HG02938 (cell line): ENCODE measurements around the gene RETSAT.

Experiments used
- ATAC-seq: cut with Tn5 transposase; IDR thresholded peaks from one replicate; pipeline ENCODE4 v1.9.1; 2021; ENCODE audit warnings: mild to moderate bottlenecking, moderate library complexity; ENCODE audit not compliant: unreplicated experiment

RETSAT gene

GRCh38 chr2:85309699-85310321 lies 44.5 kb downstream of the RETSAT start:
- ATAC-seq = no peak

- no peak for ATAC-seq
Measured at GRCh38 chr2:85308896-85309555, 45.3 kb downstream of the RETSAT start.

DNA sequence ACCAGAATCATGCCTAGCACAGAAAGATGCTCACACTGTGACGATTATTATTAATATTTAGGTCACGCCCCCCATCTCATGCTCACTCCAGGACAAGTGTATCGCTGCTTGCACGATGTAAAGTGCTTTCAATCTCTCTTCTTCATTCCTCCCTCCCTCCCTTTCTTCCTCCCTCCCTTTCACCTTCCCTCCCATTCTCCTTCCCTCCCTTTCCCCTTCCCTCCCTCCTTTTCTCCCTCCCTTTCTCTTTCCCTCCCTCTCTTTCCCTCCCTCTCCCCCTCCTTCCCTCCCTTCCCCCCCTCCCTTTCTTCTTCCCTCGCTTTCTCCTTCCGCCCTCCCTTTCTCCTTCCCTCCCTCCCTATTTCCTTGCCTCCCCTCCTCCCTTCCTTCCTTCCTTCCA lies 46.1 kb downstream of the RETSAT start:
- no peak for ATAC-seq

- no peak for ATAC-seq
Measured at GRCh38 chr2:85307527-85307897, 46.8 kb downstream of the RETSAT start.

DNA sequence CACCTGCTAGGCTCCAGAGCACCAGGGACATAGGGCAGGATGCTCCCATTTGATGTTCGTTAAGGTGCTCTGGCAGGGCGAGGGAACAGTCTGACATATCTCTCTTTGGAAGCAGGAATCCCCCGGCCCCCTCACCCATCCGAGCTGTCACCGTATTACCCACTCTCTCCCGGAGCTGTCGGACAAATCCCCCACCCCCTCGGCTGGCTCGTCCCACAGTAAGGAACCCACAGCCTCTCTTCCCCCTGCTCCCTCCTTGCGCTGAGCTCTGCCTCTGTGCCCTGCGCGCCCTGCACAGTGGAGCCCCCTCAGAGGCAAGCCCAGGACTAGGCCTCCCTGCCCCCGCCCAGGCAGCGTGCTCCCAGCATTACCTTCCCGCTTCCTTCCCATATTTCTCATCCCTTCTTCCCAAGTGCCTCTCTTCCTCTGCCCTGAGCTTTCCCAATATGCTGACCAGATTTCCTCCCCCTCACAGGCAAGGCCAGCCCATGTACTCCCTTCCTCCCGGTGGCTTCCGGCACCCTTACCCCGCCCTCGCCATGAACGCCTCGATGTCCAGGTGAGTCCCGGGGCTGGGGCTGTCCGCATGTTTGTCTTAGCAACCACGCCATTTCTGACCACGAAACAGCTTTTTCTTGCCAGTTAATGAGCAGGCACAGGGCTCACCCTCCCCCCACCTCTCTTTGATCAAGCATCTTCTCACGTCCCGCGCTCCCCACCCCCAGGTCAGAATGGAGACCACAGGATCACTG lies 50.4 kb downstream of the RETSAT start:
- ATAC-seq = no peak

DNA sequence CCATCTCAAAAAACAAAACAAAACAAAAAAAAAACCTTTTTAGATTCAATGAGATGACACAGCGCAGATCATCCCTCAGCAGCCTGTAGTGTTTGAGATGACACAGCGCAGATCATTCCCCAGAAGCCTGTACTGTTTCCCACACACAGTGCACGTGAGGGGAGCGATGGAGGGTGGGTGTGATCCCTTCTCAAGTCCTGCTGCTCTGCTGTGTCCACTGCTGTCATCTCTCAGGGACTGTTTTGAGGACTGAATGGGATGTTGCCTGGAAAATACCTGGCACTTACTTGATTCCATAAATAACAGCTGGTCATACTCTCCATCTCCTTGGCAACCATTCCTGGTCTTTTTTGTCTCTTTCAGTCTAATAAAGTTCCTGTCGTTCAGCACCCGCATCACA lies 52.2 kb downstream of the RETSAT start:
- no peak for ATAC-seq
